Mesothelial cell of epicardium (in vitro differentiated cells): ENCODE measurements around the gene DEPDC7. TPM values are rescaled to one million over a fixed set of nuclear protein-coding genes. Genes with fewer than 3 reads are reported as not detected.
"Not testable (repeated sequence)": the region's sequence is repeated elsewhere in the genome, so short reads cannot be mapped to it uniquely, and the experiment has no call there.

Experiments used
- DNase-seq, 2 experiments: peaks; one replicate each; pipeline ENCODE4 v3.0.0; 2021; ENCODE audit warnings: low spot score in 2 of 2; ENCODE audit not compliant: unreplicated experiment in 2 of 2
- H3K27ac Mint-ChIP-seq: 2 replicates; pipeline ENCODE4 v1.8.0; 2021; ENCODE audit warnings: mixed read lengths
- H3K27me3 Mint-ChIP-seq: 2 replicates; pipeline ENCODE4 v1.8.0; 2021; ENCODE audit warnings: low read depth, mixed read lengths
- H3K36me3 Mint-ChIP-seq: 2 replicates; pipeline ENCODE4 v1.8.0; 2021; ENCODE audit warnings: mixed read lengths
- H3K4me1 Mint-ChIP-seq: 2 replicates; pipeline ENCODE4 v1.8.0; 2021; ENCODE audit warnings: mixed read lengths
- H3K4me3 Mint-ChIP-seq: 2 replicates; pipeline ENCODE4 v1.8.0; 2021; ENCODE audit warnings: mild to moderate bottlenecking, moderate library complexity, mixed read lengths
- H3K9me3 Mint-ChIP-seq: 2 replicates; pipeline ENCODE4 v1.8.0; 2021; ENCODE audit warnings: mixed read lengths
- CTCF ChIP-seq: fragments of 200-600 bp; sonication (generic); IDR thresholded peaks from one replicate; pipeline ENCODE4 v1.5.0; 2021; ENCODE audit warnings: antibody characterized with exemption; ENCODE audit not compliant: unreplicated experiment
- total RNA-seq: library from RNA; stranded (reverse); gene quantifications from 3 replicates; pipeline ENCODE4 v1.2.1, GENCODE V29; 2021

The DEPDC7 gene
- total RNA-seq, 1 donor from 2014 or later, result 5.1 TPM

DNA sequence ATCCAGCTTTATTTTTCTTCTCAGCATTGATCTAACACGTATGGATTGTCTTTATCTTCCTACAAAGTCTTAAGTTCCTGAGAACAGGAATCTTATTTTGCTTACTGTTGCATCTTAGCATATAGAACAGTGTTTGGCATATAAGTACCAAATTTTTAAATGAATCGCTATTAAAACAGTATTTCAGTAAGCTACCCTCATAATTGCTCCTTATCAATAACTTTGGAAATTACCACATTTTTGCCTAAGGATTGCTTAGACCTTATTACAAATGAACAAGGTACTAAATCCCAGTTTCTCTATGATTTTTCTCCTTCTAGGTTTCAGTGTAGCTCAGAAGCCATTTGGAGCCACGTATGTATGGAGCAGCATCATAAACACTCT, 9.7 kb downstream of the DEPDC7 start:
- no peak for DNase-seq
- H3K9me3 Mint-ChIP-seq, result no peaks in the 10 kb centered on the region
- H3K4me1 Mint-ChIP-seq, result peaks cover 36% of the 10 kb centered on the region
- H3K36me3 Mint-ChIP-seq, result no peaks in the 10 kb centered on the region
- no peaks in the 10 kb centered on the region for H3K27me3 Mint-ChIP-seq
- H3K27ac Mint-ChIP-seq, result no peak overlapping the region
- no peak for TF ChIP-seq CTCF
- H3K4me3 Mint-ChIP-seq, result no peak overlapping the region

- Mint-ChIP-seq H3K27me3 (no peaks in the 10 kb centered on the region), H3K36me3 (peaks cover 2% of the 10 kb centered on the region), H3K9me3 (no peaks in the 10 kb centered on the region), H3K27ac (no peak overlapping the region), H3K4me3 (no peak overlapping the region), H3K4me1 (peaks cover 32% of the 10 kb centered on the region)
- no peak for DNase-seq
- TF ChIP-seq CTCF, result no peak
Measured at GRCh38 chr11:33027233-33027632, 11.6 kb downstream of the DEPDC7 start.

DNA sequence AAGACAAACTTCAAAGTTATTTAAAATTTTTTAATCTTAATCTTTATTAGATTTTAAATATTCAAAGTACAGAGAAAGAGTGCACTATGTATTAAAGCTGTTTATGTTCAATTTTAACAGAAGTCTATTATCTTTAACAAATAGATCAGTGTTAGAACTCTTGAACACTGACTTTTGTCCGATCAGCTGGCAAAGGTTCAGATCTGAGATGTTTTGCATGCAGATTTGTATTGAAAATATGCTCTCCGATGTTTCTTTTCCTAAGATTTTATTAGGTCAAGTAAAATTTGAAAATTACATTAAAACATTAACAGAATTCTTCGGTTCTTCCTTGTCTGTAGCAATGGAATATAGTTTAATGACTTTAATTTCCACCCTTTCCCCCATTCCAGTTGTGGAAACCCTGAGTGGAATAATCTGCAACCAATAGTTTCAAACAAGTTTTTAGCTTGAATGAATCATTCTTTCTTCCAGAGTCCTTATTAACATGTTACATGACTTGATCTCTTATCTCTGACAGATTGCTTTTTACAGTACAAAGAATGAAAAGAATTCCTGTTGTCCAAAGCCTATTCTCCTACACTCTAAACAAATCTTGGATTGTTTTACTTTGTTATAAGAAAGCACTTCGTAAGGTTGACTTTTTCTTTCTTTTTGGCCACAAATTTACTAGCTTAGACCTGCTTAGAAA, 12.3 kb downstream of the DEPDC7 start:
- Mint-ChIP-seq H3K4me1 (peaks cover 32% of the 10 kb centered on the region), H3K4me3 (no peak overlapping the region), H3K27me3 (no peaks in the 10 kb centered on the region), H3K9me3 (no peaks in the 10 kb centered on the region), H3K36me3 (peaks cover 2% of the 10 kb centered on the region), H3K27ac (peak overlapping the region; percentile 90)
- DNase-seq, result no peak
- no peak for TF ChIP-seq CTCF

DNA sequence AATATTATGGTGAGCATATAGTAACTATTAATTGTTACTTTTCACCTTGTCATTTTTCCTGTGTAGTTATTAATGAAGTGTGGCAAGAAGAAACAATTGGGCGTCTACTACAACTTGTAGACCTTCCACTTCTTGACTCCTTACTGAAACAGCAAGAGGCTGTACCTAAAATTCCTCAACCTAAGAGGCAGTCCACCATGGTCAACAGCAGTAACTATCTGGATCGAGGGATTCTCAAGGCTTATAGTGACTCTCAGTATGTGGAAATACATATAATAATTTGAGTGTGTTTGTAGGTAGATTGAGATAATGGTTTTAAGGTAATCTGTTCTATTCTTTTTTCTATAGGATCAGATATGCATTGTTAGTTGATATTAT, 12.8 kb downstream of the DEPDC7 start:
- TF ChIP-seq CTCF, result no peak
- no peak for DNase-seq
- Mint-ChIP-seq H3K27ac (peak overlapping the region; percentile 90), H3K4me3 (no peak overlapping the region), H3K36me3 (peaks cover 2% of the 10 kb centered on the region), H3K9me3 (no peaks in the 10 kb centered on the region), H3K4me1 (peaks cover 32% of the 10 kb centered on the region), H3K27me3 (no peaks in the 10 kb centered on the region)

DNA sequence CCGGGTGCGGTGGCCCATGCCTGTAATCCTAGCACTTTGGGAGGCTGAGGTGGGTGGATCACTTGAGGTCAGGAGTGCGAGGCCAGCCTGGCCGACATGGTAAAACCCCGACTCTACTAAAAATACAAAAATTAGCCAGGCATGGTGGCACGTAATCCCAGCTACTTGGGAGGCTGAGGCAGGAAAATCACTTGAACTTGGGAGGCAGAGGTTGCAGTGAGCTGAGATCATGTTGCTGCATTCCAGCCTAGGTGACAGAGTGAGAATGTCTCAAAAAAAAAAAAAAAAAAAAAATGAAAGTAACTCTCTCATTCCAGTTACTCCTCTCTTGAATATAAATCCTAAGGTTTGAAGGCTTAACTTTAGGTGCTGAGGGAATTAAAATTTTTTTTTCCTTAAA, 13.5 kb downstream of the DEPDC7 start:
- H3K27me3 Mint-ChIP-seq, H3K9me3 Mint-ChIP-seq, DNase-seq, H3K36me3 Mint-ChIP-seq, H3K4me3 Mint-ChIP-seq: not testable (repeated sequence)
- H3K4me1 Mint-ChIP-seq, result peaks cover 32% of the 10 kb centered on the region
- peak overlapping the region; percentile 90 for H3K27ac Mint-ChIP-seq

- H3K36me3 Mint-ChIP-seq, result peaks cover 4% of the 10 kb centered on the region
- no peak overlapping the region for H3K27ac Mint-ChIP-seq
- H3K9me3 Mint-ChIP-seq, result no peaks in the 10 kb centered on the region
- TF ChIP-seq CTCF, result no peak
- no peak for DNase-seq
- no peak overlapping the region for H3K4me3 Mint-ChIP-seq
- H3K27me3 Mint-ChIP-seq, result no peaks in the 10 kb centered on the region
- peaks cover 10% of the 10 kb centered on the region for H3K4me1 Mint-ChIP-seq
Measured at GRCh38 chr11:33033493-33033892, 17.8 kb downstream of the DEPDC7 start.
